Head of caudate nucleus (tissue), 42 donors: ENCODE data around the gene SLAMF7.
"Not testable (repeated sequence)": the region's sequence is repeated elsewhere in the genome, so short reads cannot be mapped to it uniquely, and the experiment has no call there.

Experiments used
- DNase-seq, 42 donors: peaks; one replicate each; pipeline versions ENCODE4 v3.0.0 to v3.0.0-alpha.2; 2020 to 2021; ENCODE audit warnings: mixed read lengths in 7 of 42
- intact Hi-C: fragments of 100-400 bp; cut with DNase I; formaldehyde crosslinking; loops from one replicate; pipeline ENCODE4 v1.15.0; 2022

SLAMF7 gene

DNA sequence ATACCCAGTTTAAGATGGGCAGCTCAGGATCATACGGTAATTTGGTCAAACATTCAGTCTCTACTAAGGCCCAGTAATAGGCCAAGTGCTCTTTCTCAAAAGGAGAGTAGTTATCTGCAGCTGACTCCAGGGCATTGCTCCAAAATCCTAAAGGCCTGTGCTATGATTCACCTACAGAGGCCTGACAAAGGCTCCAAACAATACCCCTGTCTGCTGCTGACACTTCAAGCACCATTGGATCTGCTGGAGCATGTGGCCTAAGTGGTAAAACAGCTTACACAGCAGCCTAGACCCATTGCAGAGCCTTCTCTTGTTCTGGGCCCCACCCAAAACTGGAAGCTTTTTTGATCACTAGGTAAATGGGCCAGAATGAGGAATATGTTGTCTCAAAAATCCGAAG is 22.8 kb downstream of the SLAMF7 start:
- DNase-seq: no peak
- intact Hi-C loops: no loop called here

DNA sequence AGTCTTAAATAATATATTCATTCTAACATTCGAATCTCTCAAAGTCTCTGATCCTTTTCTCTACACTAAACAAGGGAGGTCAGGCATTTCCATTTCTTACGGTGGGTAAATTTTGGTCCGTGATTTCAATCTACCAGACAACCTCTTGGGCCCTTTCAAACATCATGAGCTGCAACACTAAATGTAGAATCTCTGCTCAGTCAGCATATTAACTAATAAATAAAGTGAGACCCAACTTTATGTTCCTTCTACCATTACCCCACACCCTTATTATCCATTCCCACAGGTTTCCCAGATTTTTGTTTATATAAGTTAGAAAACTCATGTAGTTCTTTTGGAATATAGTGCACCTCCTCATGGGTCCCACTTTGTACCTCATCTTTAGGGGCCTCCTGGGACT is 24.9 kb downstream of the SLAMF7 start:
- DNase-seq: no peak
- intact Hi-C loops: no loop called here

DNA sequence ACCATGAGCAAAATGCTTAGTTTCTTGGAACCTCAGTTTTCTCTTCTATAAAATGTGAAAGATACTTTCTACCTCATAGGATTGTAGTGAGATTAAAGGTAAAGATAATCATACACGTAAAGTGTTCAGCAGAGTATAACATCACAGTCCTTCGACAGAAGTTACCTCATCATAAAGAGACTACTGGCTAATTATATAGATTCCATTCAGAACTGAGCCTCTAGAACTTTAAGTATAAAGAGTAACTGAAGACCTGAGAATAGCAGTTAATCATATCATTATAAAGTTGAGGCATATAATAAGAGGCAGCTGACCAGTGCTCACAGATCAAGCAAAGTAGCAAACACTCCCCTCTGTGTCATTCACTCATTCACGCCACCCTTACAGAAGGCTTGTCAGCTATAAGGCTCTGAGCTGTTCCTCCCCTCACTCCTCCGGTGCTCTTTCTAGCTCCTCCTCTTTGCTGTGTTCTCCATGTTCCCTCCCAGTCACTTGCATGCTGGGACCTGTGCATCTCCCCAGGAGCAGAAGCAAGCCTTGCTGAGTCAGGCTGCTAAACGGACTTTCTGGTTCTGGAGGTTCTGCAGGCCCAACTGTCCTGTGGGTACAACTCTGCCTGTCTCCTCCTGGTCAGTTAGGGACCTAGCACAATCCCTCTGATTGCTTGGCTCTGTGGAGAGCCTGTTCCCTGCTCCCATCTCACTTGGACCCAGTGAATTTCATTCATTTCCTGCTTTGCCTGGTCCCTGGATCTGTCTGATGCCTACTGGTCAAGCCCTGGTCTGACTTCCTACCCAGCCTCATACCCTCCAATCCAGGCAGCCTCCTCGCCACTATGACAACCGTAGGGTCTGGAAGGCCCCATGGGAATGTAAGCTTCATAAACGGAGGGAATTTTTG is 28.6 kb downstream of the SLAMF7 start:
- DNase-seq: no peak
- intact Hi-C loops: no loop called here

DNA sequence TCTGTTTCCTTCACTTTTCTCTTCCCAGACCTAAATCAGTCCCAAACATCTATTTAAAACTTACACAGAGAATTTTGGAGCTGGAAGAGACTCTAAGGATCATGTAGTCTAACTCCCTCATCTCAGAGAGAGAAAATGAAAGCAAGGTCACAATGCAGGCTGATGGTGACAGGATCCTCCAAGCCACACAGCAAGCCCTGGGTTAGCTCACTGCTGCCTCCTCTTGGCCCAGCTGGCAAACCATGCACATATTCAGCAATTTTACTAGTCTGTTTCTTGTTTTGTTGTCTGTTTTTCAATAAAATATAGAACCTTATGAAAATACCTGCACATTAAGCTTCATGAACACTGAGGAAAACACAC is 29.2 kb downstream of the SLAMF7 start:
- intact Hi-C loops: no loop called here
- DNase-seq: peak in 4 of 42 donors; percentile 17 to 31 (median 22)

DNA sequence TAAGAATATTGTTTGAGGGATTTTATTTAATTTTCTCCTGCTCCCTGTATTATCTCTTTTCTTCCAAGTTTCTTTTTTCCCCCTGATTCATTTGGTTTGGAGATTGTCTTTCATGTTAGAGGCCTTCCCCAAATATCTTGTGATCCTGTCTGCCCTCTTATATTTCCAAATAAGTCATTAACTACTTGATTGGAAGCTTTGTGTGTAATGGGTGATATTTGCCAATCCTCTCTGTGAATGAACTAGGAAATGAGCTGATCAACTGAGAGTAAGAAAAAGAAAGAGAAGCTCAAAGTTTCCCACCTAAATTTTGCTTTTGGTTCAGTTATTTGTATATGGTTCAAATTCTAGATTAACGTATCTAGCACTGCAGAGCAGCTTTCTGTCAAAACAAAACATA is 33.3 kb downstream of the SLAMF7 start:
- intact Hi-C loops: no loop called here

DNA sequence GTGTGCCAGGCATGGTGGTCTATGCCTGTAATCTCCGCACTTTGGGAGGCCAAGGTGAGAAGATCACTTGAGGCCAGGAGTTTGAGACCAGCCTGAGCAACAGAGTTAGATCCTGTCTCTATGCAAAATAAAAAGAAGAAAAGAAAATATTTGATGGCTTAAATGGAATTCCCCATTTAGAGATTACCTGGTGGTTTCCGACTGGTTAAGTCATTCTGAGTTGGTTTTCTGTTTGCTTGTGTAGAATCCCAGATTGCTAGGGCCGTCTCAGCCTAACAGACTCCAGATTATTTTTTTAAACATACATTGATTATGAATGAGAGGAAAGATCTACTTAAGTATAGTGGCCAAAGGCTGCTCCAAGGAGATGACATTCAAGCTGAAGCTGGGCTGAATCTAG is 34.0 kb downstream of the SLAMF7 start:
- intact Hi-C loops: no loop called here
- no peak for DNase-seq

More for the DNA sequence above, 33.3 kb downstream of the SLAMF7 start:
- DNase-seq: no peak

DNA sequence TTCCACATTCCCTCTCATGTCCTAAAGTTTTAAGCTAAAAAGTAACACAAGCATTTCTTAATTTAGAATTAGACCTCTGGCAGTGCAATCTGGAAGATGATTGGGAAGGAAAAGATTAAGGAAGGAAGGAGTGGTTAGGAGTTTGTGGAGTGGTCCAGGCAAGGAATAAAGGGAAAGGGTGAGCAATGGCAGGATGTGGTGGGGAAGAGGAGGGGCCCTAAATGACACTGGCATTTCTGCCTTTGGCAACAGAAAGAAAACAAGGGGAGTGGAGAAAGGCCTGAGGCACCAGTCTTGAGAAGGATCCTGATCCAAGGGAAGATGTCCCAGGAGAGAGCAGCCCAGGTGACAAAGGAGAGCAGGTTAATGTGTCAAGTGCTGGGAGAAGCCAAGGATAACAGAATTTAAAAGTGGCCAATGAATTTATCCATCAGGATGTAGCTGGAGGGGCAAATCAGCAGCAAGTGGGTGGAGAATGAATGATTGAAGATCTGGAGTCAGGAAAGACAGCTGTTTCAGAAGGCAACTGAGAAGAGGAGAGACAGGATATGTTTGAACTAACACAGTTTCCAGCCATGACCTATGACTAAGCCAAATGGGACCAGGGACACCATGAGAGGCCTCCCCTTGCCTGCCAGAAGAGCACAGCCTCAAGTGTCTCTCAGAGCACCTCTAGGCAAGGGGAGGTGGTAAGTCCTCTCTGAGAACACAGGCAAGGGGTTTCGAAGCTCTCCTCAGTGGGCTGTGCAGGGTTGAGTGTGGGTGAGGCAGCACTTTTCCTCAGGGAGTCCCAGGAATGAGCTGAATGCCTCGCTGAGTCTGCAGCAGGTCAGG is 36.1 kb downstream of the SLAMF7 start:
- intact Hi-C loops: no loop called here
- DNase-seq: no peak

DNA sequence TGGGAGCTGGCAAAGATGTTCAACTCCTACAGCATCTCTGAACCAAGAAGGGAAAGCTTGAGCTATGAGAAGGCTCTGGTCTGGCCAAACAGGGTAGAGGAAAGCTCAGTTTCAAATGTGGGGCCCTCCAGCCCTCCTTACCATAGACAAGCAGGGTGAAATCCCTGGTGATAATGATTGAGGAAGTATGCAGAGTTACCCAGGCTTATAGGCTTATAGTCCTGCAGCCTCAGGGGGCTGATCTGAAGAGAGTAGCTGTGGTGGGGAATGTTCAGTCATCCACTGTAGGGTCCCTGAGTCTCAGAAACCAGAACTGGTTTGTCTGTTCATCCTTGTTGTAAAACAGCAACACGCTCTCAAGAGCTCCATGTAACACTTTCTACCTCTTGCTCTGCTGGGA is 37.1 kb downstream of the SLAMF7 start:
- intact Hi-C loops: no loop called here
- no peak for DNase-seq

DNA sequence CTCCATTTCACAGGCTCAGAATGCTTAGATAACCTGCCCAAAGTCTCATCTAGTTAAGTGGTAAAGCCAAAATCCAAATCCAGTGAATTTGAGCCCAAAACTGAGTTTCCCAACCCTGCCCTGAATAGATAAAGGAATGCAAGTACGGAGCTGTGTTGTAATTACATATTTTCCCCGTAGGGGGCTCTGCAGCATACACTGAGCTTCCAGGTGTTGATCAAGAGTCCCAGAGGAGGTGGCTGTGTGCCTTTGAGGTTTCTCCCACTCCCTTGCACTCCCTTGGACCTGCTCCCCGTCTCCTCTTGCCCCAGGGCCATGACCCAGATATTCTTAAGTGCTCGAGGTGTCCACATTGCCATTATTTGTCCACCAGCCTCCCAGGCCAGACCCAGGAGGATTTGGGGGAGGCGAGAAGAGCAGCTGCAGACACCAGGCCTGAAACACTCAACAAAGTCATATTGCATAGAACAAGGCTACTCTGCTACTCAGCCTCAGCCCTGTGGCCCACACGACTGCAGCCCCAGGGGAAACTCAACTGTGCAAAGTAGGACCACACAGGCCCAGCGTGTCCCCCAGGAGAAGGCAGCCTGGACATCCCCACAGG is 38.5 kb downstream of the SLAMF7 start:
- DNase-seq: peak in 3 of 42 donors; percentile 38 to 49 (median 39)
- intact Hi-C loops: no loop called here

DNA sequence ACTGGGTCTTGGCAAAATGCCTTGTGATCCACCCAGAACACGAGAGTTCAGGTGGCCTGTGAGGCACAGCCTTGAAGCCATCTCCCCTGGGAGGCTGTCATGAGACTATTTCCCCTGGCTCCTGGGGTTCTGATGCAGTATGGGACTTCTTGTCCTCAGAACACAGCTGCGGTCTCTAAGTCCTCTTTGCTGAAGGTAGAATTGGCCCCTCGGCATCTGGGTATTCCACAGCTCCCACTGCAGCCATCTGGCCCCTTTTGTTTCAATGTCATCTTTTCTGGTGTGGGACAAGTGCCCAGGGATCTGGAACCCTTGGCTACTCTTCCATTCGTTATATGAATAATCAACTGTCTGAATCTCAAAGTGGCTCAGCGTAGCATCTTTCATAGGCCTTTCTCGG is 39.9 kb downstream of the SLAMF7 start:
- intact Hi-C loops: no loop called here
- no peak for DNase-seq

DNA sequence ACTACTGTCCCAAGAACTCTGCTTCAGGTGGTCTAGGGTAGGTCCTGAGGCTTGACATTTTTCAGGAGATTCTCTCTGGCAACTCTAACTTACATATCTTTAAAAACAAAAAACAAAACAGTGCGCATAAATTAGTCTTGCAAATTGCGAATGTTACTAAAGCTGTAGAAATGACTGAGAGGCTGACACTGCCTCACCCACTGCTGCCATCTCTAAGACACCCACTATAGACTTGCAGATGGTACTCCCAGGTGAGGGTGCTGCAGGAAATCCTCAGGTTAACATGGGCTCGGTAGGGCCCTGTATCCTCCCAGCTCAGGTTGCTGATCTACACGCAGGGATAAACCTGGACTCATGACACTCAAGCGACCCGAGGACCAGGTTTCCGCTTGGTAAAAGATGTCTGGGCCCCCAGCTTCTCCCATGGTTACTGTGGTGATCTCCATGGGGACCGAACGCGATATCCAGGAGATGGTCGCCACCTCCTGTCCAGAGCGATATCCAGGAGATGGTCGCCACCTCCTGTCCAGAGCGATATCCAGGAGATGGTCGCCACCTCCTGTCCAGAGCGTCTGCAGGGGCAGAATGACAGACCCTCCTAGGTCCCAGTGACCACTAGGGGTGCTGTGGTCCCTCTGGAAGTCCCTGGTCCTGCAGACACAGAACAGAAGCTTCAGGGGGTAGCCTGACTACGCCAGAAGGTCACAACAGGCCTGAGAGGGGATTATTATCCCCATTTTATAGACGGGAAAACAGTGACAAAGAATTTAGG is 40.8 kb downstream of the SLAMF7 start:
- peak in 11 of 42 donors; percentile 16 to 67 (median 40) for DNase-seq
- intact Hi-C loops: no loop called here

DNA sequence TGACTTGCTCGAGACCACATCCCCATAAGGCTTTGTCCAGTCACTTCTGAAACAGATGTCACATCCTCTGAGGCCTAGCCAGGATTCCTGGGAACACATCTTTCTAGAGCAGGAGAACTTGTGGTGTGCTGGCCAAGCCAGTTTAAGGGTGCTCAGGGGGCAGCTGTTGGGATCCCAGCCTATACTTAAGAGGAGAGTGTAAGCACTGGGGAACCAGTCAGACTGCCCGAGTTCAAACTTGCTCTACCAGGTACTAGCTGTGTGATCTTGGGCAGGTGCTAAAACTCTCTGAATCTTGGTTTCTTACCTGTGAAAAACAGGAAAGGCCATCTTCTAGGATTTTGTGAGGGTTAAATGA is 41.3 kb downstream of the SLAMF7 start:
- intact Hi-C loops: no loop called here
- DNase-seq: no peak

DNA sequence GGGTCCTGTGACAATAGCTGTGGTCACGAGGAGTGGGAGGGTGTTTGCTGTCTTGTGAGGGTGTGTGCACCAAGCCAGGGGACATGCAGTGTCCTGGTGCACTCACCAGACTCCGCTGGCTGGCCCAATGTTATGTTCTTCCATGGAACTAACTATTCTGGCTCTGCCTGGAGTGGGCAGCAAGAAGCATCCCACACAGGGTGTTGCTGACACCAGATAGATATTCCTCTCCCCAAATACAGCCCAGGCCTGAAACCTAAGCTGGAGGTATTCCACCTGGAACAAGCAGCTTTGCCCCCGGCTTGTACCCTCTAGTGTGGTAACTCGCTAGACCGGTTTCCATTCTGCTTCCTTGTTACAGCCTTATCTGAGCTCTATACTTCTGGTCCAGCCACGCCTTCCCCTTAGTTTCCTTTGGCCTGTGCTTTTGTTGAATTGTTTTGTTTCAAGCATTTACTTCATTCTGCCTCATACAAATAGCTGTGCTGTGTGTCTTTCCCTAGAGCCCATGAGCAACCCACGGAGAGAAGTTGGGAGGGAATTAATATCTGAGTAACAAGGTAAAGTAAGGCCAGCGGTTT is 42.2 kb downstream of the SLAMF7 start:
- intact Hi-C loops: no loop called here
- DNase-seq: no peak

DNA sequence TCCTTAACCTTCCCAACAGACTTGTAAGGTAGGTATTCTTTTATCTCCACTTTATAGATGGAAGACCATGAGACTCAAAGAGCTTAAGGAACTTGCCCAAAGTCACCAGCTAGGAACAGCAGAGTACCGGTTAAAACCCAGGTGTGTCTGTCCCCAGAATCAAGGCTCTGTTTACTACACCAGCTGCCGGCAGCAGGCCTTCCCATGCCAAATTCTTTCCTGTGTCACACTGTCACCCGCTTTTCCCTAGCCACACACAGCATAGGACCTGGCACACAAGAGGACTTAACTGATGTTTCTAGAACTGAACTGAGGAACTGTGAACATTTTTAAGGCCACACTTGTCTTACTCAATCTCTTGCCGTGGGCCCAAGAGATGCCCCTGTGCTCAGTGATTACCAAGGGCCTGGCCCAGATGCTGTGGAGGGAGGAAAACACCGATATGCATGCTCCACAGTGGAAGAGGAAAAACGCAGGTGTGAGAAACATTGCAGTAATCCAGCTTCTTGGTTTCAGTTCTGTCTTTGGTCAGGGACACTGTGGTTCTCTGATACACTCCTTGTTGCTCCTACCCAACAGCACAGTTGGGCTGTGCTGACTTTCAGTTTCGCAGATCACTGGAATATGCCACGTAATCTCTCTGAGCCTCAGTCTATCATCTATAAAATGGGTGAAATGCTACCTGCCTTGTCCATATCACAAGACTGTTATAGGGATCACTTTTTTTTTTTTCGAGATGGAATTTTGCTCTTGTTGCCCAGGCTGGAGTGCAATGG is 43.1 kb downstream of the SLAMF7 start:
- intact Hi-C loops: no loop called here
- no peak for DNase-seq

DNA sequence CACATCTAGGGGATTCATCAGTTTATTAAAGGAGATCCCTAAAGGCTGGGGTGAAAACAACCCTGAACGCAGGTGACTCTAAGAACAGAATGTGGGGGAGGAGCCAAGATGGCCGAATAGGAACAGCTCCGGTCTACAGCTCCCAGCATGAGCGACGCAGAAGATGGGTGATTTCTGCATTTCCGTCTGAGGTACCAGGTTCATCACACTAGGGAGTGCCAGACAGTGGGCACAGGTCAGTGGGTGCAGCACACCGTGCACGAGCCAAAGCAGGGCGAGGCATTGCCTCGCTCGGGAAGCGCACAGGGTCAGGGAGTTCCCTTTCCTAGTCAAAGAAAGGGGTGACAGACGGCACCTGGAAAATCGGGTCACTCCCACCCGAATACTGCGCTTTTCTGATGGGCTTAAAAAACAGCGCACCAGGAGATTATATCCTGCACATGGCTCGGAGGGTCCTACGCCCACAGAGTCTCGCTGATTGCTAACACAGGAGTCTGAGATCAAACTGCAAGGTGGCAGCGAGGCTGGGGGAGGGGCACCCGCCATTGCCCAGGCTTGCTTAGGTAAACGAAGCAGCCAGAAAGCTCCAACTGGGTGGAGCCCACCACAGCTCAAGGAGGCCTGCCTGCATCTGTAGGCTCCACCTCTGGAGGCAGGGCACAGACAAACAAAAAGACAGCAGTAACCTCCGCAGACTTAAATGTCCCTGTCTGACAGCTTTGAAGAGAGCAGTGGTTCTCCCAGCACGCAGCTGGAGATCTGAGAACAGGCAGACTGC is 44.1 kb downstream of the SLAMF7 start:
- intact Hi-C loops, DNase-seq: not testable (repeated sequence)

DNA sequence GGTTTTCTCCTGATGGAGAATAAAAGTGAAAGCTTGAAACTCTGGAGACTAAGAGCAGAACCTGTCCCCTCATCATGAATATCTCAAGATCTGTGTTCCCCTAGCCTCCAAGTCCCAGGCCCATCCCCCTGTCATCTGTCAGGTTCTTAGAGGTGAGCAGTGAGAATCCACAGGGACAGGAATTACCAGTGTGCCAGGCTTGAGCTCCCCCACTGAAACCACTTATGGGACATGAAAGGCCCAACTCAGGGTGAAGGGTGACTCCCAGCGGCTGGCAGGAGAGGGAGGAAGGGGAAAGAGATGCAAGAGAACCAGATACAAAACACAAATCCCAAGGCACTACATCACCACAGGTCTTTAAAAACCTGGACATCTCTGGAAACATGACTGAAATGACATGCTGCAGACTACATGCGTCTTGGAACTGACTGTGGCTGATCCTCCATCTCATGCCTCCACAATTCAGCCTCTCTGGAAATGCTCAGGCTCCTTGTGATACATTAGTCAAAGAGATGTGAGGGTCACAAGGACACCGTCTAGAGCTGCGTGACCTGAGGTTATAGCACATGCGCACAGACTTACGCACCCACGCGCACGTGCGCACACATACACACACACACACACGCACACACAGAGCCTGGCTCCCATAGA is 50.1 kb downstream of the SLAMF7 start:
- intact Hi-C loops: no loop called here
- DNase-seq: no peak
